GM18951 (cell line): ENCODE measurements around the gene CASKIN2.

Experiments used
- POLR2A ChIP-seq: IDR thresholded peaks from 4 replicates; pipeline ENCODE4 v1.6.1; 2011; ENCODE audit warnings: mild to moderate bottlenecking; ENCODE audit not compliant: insufficient read length, insufficient read depth; ENCODE audit errors: extremely low read depth
- in situ Hi-C: fragments of 300-500 bp; cut with MboI; formaldehyde crosslinking; loops from one replicate; pipeline ENCODE4 v1.12.0; 2022; ENCODE audit warnings: low sequenced_read_pairs, mixed read lengths, inconsistent platforms; ENCODE audit not compliant: unreplicated experiment

The CASKIN2 gene, protein sequence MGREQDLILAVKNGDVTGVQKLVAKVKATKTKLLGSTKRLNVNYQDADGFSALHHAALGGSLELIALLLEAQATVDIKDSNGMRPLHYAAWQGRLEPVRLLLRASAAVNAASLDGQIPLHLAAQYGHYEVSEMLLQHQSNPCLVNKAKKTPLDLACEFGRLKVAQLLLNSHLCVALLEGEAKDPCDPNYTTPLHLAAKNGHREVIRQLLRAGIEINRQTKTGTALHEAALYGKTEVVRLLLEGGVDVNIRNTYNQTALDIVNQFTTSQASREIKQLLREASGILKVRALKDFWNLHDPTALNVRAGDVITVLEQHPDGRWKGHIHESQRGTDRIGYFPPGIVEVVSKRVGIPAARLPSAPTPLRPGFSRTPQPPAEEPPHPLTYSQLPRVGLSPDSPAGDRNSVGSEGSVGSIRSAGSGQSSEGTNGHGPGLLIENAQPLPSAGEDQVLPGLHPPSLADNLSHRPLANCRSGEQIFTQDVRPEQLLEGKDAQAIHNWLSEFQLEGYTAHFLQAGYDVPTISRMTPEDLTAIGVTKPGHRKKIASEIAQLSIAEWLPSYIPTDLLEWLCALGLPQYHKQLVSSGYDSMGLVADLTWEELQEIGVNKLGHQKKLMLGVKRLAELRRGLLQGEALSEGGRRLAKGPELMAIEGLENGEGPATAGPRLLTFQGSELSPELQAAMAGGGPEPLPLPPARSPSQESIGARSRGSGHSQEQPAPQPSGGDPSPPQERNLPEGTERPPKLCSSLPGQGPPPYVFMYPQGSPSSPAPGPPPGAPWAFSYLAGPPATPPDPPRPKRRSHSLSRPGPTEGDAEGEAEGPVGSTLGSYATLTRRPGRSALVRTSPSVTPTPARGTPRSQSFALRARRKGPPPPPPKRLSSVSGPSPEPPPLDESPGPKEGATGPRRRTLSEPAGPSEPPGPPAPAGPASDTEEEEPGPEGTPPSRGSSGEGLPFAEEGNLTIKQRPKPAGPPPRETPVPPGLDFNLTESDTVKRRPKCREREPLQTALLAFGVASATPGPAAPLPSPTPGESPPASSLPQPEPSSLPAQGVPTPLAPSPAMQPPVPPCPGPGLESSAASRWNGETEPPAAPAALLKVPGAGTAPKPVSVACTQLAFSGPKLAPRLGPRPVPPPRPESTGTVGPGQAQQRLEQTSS (N-terminal part only)

DNA sequence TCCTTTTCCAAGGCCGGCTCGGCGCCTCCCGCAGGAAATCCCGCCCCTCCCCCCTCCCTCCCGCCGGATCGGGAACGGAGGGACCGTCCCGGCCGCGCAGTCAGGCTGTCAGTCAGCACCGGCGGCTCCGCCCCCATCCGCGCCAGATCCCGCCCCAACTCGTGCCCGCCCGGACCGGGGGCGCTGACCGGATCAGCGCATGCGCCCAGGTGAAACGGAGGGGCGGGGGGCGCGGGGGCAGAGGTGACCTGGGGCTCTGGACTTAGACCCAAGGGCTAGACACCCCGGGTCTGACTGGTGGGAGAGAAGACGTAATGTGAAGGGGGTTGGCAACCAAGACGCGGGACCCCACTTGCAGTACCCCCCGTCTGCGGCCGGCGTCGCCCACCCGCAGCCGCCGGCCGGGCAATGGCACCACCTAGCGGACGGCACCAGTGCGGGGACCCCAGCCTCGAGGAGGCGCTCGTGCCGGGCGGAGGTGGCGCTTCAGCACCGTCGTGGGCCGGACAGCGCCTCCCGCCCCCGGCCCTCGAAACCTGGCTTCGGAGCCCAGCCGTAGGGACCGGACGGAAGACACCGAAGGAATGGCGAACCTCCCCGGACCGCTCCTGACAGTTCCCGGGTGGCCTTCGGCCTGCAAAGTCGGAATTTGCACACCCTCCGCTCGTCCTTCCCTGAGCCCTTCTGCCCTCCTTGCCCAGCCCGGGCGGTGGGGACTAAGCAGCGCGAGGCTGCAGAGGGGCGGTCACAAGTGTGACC, at the start of gene CASKIN2:
Gene CASKIN2 (minus strand): TSS at position 42 of the 759 bp plus-strand sequence. CDS start 1,733 bp downstream, outside the sequence.
- no peak for TF ChIP-seq POLR2A
- in situ Hi-C loops, result no loop called here

DNA sequence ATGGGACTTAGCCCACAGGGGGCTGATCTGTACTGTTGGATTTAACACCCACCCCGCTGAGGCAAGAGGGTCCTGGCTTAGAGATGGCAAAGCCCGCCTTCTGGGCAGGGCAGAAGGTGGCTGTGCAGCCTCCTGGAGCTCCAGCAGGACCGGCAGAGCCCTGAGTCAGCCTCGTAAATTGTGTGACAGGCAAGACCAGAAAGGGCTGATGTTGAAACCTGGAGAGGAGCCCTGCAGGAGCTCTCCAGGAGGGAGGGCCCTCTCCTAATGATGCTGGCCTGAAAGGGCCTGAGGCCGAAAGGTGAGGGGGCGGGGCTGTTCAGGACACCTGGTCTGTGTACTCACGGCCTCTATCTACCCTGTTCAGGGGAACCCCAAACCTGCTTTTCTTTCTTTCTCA, 49.7 kb upstream of the CASKIN2 start:
- no peak for TF ChIP-seq POLR2A
- in situ Hi-C loops, result no loop called here

DNA sequence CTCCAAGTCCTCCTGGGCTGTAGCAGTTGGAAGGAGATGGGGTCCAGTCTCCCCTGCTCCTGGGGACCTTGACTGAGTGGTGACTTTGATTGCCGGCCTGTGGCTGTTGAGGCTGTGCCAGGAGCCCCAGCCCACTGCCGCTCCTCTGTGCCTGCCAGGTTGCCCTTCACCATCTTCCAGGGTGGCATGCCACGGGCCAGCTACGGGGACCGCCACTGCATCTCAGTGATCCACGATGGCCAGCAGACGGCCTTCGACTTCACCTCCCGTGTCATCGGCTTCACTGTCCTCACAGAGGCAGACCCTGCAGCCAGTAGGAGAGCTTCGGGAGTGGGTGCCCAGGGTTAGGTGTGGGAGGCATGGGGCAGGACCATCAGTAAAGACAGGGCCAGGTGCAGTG, 48.9 kb upstream of the CASKIN2 start:
- in situ Hi-C loops, result no loop called here
- no peak for TF ChIP-seq POLR2A

DNA sequence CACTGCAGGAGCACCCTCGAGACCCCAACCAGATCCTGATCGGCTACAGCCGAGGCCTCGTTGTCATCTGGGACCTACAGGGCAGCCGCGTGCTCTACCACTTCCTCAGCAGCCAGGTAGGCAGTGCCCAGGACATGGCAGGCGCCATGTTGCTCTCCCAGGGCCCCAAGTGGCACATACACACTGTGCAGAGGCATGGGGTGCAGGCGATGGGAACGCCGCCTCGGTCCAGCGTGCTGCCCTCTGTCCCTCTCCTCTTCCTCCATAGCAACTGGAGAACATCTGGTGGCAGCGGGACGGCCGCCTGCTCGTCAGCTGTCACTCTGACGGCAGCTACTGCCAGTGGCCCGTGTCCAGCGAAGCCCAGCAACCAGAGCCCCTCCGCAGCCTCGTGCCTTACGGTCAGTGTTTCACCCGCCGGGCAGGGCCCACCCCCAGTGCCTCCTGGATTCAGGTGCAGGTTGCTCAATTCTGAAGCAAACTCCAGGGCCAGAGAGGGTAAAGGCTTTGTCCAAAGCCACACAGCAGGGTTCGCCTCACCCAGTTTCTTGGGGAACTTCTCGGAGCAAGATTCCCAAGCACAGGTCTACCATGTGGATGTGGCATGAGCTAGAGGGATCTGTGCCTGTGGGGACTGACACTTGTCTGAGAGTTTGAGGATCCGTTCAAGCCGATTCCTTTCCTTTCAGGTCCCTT, 47.9 kb upstream of the CASKIN2 start:
- no peak for TF ChIP-seq POLR2A
- in situ Hi-C loops, result no loop called here

DNA sequence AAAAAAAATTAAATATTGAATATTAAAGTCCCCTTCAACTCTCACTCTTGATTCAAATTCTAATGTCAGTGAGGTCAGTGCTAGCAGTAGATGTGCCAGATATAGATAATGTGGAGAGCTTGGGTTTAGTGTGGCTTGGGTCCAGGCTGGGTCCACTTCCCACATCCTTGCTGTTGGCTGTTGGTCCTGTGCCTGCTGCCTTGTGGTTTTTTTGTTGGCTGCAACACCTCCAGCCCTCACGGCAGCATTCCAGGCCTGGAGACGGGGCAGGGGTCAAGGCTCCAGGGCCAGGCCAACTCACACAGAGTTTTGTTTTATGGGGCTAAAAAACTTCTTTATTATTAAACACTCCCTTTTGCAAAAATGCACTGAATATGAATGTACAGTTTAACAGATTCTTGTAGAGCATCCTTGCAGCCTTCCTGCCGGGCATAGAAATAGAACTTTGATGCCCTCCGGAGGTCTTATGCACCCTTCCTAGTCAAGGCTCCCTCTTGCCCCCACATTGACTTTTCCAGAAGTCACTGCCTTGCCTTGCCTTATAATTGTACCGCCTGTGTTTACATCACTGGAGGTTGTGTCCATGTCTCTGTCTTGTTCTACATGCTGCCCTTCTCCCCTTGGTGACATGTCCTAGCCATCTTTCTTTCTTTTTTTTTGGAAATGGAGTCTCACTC, 46.7 kb upstream of the CASKIN2 start:
- TF ChIP-seq POLR2A, result no peak
- in situ Hi-C loops, result no loop called here

DNA sequence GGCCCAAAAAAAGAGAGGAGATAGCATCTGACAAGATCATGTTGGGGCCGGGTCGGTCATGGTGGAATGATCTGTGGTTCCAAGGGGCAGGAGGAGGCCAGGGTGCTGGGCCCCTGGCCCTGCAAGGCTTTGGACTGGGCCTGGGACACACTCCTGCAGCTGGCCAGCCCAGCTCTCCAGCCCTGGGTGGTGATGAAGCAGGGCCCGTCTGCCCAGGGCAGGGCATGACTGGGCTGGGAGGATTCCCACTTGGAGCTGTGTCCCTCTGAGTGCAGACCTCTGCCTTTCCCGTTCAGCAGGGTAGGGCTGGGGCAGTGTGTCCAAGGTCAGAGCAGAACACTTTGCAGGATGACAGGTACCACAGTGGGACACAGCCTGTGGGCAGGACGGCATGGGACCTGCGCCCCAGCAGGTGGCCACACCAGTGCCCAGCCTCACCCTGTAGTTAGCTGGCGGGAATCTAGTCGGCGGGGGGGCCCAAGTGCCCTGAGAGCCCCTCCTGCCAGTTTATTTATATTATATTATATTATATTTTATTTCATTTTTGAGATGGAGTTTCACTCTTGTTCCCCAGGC, 44.7 kb upstream of the CASKIN2 start:
- no peak for TF ChIP-seq POLR2A

DNA sequence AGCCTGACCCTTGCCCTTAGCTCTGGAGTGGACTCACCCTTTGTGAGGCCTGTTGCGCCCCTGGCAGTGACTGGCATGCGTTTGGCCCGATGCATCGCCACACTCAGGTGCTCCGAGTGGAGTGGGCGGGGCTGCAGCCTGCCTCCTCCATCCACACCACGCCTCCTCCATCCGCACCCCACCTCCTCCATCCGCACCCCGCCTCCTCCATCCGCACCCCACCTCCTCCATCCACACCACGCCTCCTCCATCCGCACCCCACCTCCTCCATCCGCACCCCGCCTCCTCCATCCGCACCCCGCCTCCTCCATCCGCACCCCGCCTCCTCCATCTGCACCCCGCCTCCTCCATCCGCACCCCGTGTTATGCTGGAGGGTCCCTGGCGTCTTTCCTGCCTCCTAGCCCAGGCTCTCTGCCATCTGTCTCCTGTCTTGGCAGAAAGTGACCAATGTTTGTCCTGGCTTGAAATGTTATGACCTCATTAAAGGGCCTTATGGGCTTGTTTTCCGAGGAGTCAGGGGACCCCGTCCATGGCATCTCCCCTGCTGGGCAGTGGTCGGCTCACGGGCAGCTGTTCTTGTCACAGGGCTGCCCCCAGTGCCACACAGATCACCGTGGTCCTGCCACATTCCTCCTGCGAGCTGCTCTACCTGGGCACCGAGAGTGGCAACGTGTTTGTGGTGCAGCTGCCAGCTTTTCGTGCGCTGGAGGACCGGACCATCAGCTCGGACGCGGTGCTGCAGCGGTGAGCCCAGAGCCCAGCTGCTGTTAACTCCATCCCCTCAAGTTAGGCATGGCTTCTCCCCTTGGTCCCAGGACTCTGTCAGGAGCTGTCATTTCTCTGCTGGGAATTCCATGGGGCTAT, 43.6 kb upstream of the CASKIN2 start:
- in situ Hi-C loops, result no loop called here
- TF ChIP-seq POLR2A, result no peak

More for the DNA sequence above, 44.7 kb upstream of the CASKIN2 start:
- in situ Hi-C loops, result no loop called here

DNA sequence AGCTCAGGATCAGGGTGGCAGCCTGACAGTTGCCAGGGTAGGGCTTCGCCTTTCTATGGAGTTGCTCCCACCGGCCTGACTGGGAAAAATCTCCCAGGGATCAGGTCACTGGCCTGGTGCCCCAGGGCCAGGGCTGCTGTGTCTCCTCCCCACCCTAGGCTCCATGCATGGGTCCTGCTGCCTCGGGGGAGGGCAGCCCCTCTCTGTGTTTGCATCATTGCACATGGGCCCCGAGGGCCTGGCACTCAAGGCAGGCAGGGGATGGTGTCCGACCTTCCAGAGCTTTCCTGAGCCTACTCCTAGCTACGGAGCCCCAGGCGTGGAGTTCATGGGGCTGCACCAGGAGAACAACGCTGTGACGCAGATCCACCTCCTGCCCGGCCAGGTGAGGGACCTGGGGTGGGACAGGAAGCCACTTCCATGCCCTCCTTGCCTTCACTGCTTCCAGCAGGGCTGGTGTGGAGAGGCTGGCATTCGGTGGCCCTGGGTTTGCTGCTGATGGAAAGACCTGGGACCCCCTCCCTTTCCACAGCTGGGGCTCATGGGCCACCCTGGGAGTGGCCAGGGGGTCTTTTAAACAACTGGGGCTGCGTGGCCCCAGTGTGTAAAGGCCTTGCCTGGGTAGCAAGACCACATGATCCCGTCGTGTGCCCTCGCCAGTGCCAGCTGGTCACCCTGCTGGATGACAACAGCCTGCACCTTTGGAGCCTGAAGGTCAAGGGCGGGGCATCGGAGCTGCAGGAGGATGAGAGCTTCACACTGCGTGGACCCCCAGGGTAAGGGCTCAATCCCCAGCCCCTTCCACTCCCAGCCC, 42.7 kb upstream of the CASKIN2 start:
- no peak for TF ChIP-seq POLR2A

DNA sequence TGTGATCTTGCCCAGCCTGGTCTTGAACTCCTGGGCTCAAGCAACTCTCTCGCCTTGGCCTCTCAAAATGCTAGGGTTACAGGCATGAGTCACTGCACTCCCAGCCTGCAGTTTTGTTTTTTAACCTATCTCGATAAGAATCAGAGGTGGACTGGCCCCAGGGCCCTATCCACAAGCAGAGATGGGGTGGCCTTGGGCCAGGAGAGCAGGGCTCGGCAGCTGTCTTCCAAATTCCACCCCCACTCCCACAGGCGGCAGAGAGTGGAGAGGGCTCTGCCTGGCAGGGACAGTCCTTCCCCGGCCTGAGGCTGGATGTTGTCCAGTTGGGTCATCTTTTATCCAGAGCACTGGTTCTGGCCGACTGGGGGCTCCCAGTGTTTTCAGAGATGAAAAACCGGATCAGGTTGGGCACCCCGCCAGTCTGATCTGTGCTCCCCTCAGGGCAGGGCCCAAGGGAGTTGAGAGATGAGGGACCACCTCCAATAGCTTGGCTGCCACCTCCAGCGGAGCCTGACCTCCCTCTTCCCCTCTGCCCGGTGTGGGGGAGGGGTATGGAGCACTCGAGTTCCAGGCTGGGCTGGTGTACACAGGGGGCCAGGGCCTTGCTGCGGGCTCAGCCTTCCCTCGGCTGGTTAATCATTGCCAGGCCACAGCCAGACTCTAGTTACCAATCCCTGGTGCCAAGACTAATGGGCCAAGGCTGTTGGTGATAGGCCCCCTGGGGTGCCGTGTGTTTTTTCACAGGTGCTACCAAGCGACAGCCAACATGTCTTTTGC, 41.9 kb upstream of the CASKIN2 start:
- TF ChIP-seq POLR2A, result no peak
- in situ Hi-C loops, result no loop called here

More for the DNA sequence above, 42.7 kb upstream of the CASKIN2 start:
- in situ Hi-C loops, result no loop called here
